Fibroblast of lung (primary cell): ENCODE measurements around the gene UBE2M. TPM values are rescaled to one million over a fixed set of nuclear protein-coding genes. Genes with fewer than 3 reads are reported as not detected.

ENCODE experiments used
- DNase-seq, 2 donors: peaks; one replicate each; pipeline versions ENCODE4 v3.0.0 to v3.0.0-alpha.2; 2010; ENCODE audit warnings: low read depth in 2 of 2
- H2AFZ ChIP-seq: 2 replicates; pipeline ENCODE4 v1.5.1; 2012; ENCODE audit warnings: low read length, control low read depth, inconsistent platforms
- H3K27ac ChIP-seq: 2 replicates; pipeline ENCODE4 v1.5.1; 2011; ENCODE audit warnings: low read length, control low read depth; ENCODE audit not compliant: insufficient read depth
- H3K27me3 ChIP-seq: 2 replicates; pipeline ENCODE4 v1.5.1; 2011; ENCODE audit warnings: mild to moderate bottlenecking, low read length; ENCODE audit not compliant: control insufficient read depth, insufficient read depth
- H3K36me3 ChIP-seq: 2 replicates; pipeline ENCODE4 v1.5.1; 2011; ENCODE audit warnings: low read length; ENCODE audit not compliant: control insufficient read depth, insufficient read depth
- H3K4me1 ChIP-seq: 2 replicates; pipeline ENCODE4 v1.5.1; 2011; ENCODE audit warnings: low read length; ENCODE audit not compliant: control insufficient read depth, insufficient read depth; ENCODE audit errors: extremely low read depth
- H3K4me2 ChIP-seq: 2 replicates; pipeline ENCODE4 v1.5.1; 2011; ENCODE audit warnings: low read length, control low read depth; ENCODE audit not compliant: insufficient read depth; ENCODE audit errors: extremely low read depth
- H3K4me3 ChIP-seq, 4 experiments: fragments of 200-600 bp in 1 of 4; sonication (generic) in 1 of 4; replicated peaks in 1 of 4; 2 replicates each; pipeline ENCODE4 v1.5.1; 2011 to 2016; ENCODE audit warnings: low read length in 4 of 4, low read depth in 3 of 4, mild to moderate bottlenecking in 3 of 4, control low read depth in 2 of 4, inconsistent platforms in 1 of 4, mixed read lengths in 1 of 4; ENCODE audit not compliant: insufficient read depth in 1 of 4; ENCODE audit errors: control extremely low read depth in 1 of 4
- H3K79me2 ChIP-seq: 2 replicates; pipeline ENCODE4 v1.5.1; 2012; ENCODE audit warnings: mild to moderate bottlenecking, low read length, inconsistent platforms; ENCODE audit not compliant: control insufficient read depth, insufficient read depth
- H3K9ac ChIP-seq: 2 replicates; pipeline ENCODE4 v1.5.1; 2011; ENCODE audit warnings: mild to moderate bottlenecking, low read length, control low read depth; ENCODE audit not compliant: insufficient read depth
- H3K9me3 ChIP-seq: 2 replicates; pipeline ENCODE4 v1.5.1; 2012; ENCODE audit warnings: low read depth, low read length; ENCODE audit not compliant: control insufficient read depth, insufficient read depth
- H4K20me1 ChIP-seq: 2 replicates; pipeline ENCODE4 v1.5.1; 2011; ENCODE audit warnings: low read length; ENCODE audit not compliant: control insufficient read depth, insufficient read depth; ENCODE audit errors: extremely low read depth
- EZH2 ChIP-seq: IDR thresholded peaks from 2 replicates; pipeline ENCODE4 v1.5.1; 2012; ENCODE audit warnings: low read length, control low read depth, mild to moderate bottlenecking; ENCODE audit errors: missing control alignments
- polyA plus RNA-seq, 2 donors: library from polyadenylated mRNA; depleted of rRNA in 1 of 2; stranded (reverse) in 1 of 2; unstranded in 1 of 2; fragments of >200 nt; gene quantifications; 2 replicates each; pipeline ENCODE4 v1.2.1, GENCODE V29; 2011 to 2012; ENCODE audit warnings: missing spikeins in 1 of 2
- total RNA-seq: library from RNA; depleted of rRNA; stranded (reverse); fragments of >200 nt; gene quantifications from 2 replicates; pipeline ENCODE4 v1.2.1, GENCODE V29; 2014
- TF ChIP-seq, protein P1 (sequence below), 2 donors: IDR thresholded peaks in 1 of 2; conservative IDR thresholded peaks in 1 of 2; 1 replicate in 1 of 2; 2 replicates in 1 of 2; pipeline ENCODE4 v1.5.1; 2011 to 2012; ENCODE audit warnings: low read length in 2 of 2, control low read depth in 1 of 2, inconsistent platforms in 1 of 2, low read depth in 1 of 2, mild to moderate bottlenecking in 1 of 2

The UBE2M gene
- total and polyA plus RNA-seq, 2 donors (not counting 1 experiment from before 2014, with no cell fraction given) = 73.6 to 73.7 TPM

DNA sequence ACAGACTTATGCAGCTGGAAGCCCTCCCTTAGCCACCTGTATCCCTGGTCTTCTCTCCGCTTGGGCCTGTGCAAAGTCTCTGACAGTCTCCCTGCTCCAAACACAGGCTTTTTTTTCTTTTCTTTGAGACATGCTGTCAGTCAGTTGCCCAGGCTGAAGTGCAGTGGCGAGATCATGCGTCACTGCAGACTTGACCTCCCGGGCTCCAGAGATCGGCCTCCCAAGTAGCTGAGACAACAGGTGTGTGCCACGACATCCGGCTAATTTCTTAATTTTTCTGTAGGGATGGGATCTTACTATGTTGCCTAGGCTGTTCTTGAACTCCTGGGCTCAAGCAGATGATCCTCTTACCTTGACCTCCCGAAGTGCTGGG lies 13.2 kb upstream of the UBE2M start:
- H3K27ac ChIP-seq = no peak overlapping the region
- H3K9ac ChIP-seq = no peak overlapping the region
- H4K20me1 ChIP-seq = no peaks in the 10 kb centered on the region
- TF ChIP-seq, protein P1, sequence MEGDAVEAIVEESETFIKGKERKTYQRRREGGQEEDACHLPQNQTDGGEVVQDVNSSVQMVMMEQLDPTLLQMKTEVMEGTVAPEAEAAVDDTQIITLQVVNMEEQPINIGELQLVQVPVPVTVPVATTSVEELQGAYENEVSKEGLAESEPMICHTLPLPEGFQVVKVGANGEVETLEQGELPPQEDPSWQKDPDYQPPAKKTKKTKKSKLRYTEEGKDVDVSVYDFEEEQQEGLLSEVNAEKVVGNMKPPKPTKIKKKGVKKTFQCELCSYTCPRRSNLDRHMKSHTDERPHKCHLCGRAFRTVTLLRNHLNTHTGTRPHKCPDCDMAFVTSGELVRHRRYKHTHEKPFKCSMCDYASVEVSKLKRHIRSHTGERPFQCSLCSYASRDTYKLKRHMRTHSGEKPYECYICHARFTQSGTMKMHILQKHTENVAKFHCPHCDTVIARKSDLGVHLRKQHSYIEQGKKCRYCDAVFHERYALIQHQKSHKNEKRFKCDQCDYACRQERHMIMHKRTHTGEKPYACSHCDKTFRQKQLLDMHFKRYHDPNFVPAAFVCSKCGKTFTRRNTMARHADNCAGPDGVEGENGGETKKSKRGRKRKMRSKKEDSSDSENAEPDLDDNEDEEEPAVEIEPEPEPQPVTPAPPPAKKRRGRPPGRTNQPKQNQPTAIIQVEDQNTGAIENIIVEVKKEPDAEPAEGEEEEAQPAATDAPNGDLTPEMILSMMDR (conservative IDR thresholded peaks at IDR 0.05 in 1 of 2, IDR thresholded peaks at IDR 0.05 in 1 of 2; ENCODE audit: low read depth in 1 of 2, low read length in 2 of 2) = no peak
- no peak for TF ChIP-seq EZH2
- H3K4me3 ChIP-seq = no peak overlapping the region
- H3K27me3 ChIP-seq = no peaks in the 10 kb centered on the region
- no peaks in the 10 kb centered on the region for H3K9me3 ChIP-seq
- peaks cover 14% of the 10 kb centered on the region for H3K36me3 ChIP-seq
- H3K79me2 ChIP-seq = peaks cover 8% of the 10 kb centered on the region
- DNase-seq = no peak
- H2AFZ ChIP-seq = no peak overlapping the region
- H3K4me1 ChIP-seq = peaks cover 11% of the 10 kb centered on the region
- no peak overlapping the region for H3K4me2 ChIP-seq

DNA sequence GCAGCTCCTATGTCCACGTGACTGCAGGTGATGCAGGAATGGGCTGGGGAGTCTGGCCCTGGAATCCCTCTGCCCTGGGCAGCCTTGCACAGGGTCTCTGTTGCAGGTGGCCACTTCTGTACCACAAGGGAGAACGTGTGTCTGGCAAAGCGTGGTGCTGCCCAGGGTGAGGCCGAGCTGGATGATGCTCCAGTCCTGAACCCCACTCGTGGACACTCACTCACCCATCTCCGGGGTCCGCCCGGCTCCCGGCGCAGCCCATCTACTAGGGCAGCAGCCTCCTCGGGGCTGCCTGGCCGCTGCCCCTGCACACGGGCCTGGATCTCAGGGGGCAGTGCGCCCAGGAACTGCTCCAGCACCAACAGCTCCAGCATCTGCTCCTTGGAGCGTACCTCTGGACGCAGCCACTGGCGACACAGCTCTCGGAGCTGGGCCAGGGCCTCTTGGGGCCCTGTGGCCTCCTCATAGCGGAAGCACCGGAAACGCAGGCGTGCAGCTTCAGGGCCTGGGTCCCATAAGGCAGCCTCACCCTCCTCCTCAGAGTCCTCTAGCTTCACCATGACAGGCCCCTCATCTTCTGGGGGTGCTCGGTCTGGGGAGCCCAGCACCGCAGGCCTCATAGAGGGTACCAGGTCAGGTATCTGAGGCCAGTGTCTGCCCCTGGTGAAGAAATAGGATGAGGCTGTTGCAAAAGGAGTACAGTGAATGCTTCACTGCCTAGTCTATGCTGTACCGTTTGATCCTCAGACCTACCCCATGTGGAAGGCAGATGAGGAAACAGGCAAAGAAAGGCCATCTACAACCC lies 12.6 kb upstream of the UBE2M start:
- no peak for DNase-seq
- peaks cover 11% of the 10 kb centered on the region for H3K4me1 ChIP-seq
- no peaks in the 10 kb centered on the region for H4K20me1 ChIP-seq
- H3K9ac ChIP-seq = no peak overlapping the region
- no peaks in the 10 kb centered on the region for H3K9me3 ChIP-seq
- TF ChIP-seq, protein P1 (conservative IDR thresholded peaks at IDR 0.05 in 1 of 2, IDR thresholded peaks at IDR 0.05 in 1 of 2; ENCODE audit: low read depth in 1 of 2, low read length in 2 of 2) = no peak
- TF ChIP-seq EZH2 = no peak
- H3K4me2 ChIP-seq = no peak overlapping the region
- peaks cover 5% of the 10 kb centered on the region for H3K79me2 ChIP-seq
- peaks cover 14% of the 10 kb centered on the region for H3K36me3 ChIP-seq
- H3K4me3 ChIP-seq = no peak overlapping the region
- no peak overlapping the region for H3K27ac ChIP-seq
- no peaks in the 10 kb centered on the region for H3K27me3 ChIP-seq
- H2AFZ ChIP-seq = no peak overlapping the region

DNA sequence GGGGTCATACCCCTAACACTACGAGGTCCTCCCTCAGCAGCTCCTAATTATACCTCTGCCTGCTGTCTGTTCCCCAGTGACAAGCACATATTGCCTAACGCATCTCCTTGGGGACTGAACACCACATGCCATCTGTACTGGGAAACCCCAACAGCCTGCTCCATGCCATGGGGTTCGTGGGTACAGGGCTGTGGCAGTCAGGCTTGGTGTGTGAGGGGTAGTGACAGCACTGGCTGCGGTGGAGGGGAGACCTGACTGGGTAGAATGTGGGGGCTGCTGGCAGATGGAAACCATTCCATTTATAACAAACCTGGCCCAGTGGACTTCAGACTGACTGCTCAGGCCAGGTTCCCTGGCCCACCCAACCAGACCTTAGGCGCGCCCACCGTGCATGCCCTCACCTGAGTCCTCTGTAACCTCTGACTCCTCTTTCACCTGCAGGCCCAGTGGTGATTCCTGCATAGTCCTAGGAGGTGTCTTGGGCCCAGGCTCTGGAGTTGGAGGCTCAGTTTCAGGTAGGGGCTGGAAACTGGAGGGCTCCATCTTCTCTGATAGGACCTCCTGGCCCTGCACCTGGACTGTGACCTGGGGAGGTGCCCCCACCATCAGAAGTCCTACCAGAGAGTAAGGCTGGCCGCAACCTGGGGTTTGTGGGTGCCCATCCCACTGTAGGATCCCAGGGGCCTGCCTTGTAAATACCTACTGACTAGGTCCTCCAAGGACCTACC lies 11.7 kb upstream of the UBE2M start:
- no peak overlapping the region for H3K4me3 ChIP-seq
- H2AFZ ChIP-seq = no peak overlapping the region
- no peak overlapping the region for H3K27ac ChIP-seq
- H3K36me3 ChIP-seq = peaks cover 14% of the 10 kb centered on the region
- peaks cover 11% of the 10 kb centered on the region for H3K4me1 ChIP-seq
- H3K27me3 ChIP-seq = no peaks in the 10 kb centered on the region
- no peaks in the 10 kb centered on the region for H3K9me3 ChIP-seq
- peaks cover 3% of the 10 kb centered on the region for H3K79me2 ChIP-seq
- no peak for DNase-seq
- no peak overlapping the region for H3K4me2 ChIP-seq
- H3K9ac ChIP-seq = no peak overlapping the region
- H4K20me1 ChIP-seq = no peaks in the 10 kb centered on the region
- no peak for TF ChIP-seq EZH2
- TF ChIP-seq, protein P1 (conservative IDR thresholded peaks at IDR 0.05 in 1 of 2, IDR thresholded peaks at IDR 0.05 in 1 of 2; ENCODE audit: low read depth in 1 of 2, low read length in 2 of 2) = no peak
